OCI-LY3 (cell line): Measurements from ENCODE around the gene PYGB.

ENCODE experiments used
- EZH2phosphoT487 ChIP-seq: fragments of 200-600 bp; shearing (Covaris generic); IDR thresholded peaks from 2 replicates; pipeline ENCODE4 v1.6.1; 2018; ENCODE audit warnings: antibody characterized with exemption, mixed run types, low read depth
- TF ChIP-seq, protein P1 (sequence below): fragments of 200-600, 300-600 bp; sonication (generic); IDR thresholded peaks from 2 replicates; pipeline ENCODE4 v1.5.1; 2014; ENCODE audit warnings: antibody characterized with exemption, low read length, low read depth

DNA sequence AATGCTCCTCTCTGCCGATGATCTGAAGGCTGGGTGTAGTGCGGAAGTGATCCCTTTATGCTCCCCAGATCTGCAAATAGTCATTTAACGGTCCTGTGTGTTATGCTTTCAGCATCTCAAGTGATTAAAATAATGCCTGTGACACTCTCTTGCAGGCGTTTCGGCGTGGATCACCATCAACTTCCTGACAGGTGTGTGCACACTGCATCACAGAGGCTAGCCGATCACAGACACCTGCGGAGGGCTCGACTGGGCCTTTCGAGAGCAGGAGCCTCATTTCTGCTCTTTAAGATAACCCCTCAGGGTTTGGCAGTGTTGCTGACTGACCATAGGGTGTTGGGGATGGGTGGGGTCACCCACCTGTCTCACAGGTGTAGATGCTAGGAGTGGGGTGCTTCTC lies 32.4 kb upstream of the PYGB start:
- TF ChIP-seq, protein P1, sequence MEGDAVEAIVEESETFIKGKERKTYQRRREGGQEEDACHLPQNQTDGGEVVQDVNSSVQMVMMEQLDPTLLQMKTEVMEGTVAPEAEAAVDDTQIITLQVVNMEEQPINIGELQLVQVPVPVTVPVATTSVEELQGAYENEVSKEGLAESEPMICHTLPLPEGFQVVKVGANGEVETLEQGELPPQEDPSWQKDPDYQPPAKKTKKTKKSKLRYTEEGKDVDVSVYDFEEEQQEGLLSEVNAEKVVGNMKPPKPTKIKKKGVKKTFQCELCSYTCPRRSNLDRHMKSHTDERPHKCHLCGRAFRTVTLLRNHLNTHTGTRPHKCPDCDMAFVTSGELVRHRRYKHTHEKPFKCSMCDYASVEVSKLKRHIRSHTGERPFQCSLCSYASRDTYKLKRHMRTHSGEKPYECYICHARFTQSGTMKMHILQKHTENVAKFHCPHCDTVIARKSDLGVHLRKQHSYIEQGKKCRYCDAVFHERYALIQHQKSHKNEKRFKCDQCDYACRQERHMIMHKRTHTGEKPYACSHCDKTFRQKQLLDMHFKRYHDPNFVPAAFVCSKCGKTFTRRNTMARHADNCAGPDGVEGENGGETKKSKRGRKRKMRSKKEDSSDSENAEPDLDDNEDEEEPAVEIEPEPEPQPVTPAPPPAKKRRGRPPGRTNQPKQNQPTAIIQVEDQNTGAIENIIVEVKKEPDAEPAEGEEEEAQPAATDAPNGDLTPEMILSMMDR = no peak
- no peak for TF ChIP-seq EZH2phosphoT487
